Activated naive CD4-positive, alpha-beta T cell treated with anti-CD3 and anti-CD28 coated beads, Interleukin-2, amount 50 U/mL, for 24 hours (primary cell): ENCODE measurements around the gene P3H4.

Experiments
- H3K27ac Mint-ChIP-seq: one replicate; pipeline ENCODE4 v1.8.0; 2021; ENCODE audit warnings: mild to moderate bottlenecking, mixed read lengths
- H3K27me3 Mint-ChIP-seq: one replicate; pipeline ENCODE4 v1.8.0; 2021; ENCODE audit warnings: mixed read lengths
- H3K36me3 Mint-ChIP-seq: one replicate; pipeline ENCODE4 v1.8.0; 2021; ENCODE audit warnings: mixed read lengths
- H3K4me1 Mint-ChIP-seq: one replicate; pipeline ENCODE4 v1.8.0; 2021; ENCODE audit warnings: mixed read lengths
- H3K4me3 Mint-ChIP-seq: one replicate; pipeline ENCODE4 v1.8.0; 2021; ENCODE audit warnings: mild to moderate bottlenecking, mixed read lengths
- H3K9me3 Mint-ChIP-seq: one replicate; pipeline ENCODE4 v1.8.0; 2021; ENCODE audit warnings: mixed read lengths

Gene P3H4

GRCh38 chr17:41825175-41825845 is 13.6 kb upstream of the P3H4 start:
- Mint-ChIP-seq H3K27me3 (no peaks in the 10 kb centered on the region), H3K4me3 (no peak overlapping the region), H3K9me3 (no peaks in the 10 kb centered on the region), H3K36me3 (peaks cover 2% of the 10 kb centered on the region), H3K27ac (no peak overlapping the region), H3K4me1 (no peaks in the 10 kb centered on the region)

- no peaks in the 10 kb centered on the region for H3K27me3 Mint-ChIP-seq
- H3K27ac Mint-ChIP-seq = no peak overlapping the region
- no peak overlapping the region for H3K4me3 Mint-ChIP-seq
- H3K36me3 Mint-ChIP-seq = no peaks in the 10 kb centered on the region
- no peaks in the 10 kb centered on the region for H3K4me1 Mint-ChIP-seq
- no peaks in the 10 kb centered on the region for H3K9me3 Mint-ChIP-seq
These were observed 12.3 kb upstream of the P3H4 start for GRCh38 chr17:41824086-41824485.

GRCh38 chr17:41823580-41823979 is 11.8 kb upstream of the P3H4 start:
- Mint-ChIP-seq H3K36me3 (no peaks in the 10 kb centered on the region), H3K27me3 (no peaks in the 10 kb centered on the region), H3K4me1 (no peaks in the 10 kb centered on the region), H3K9me3 (no peaks in the 10 kb centered on the region), H3K27ac (no peak overlapping the region), H3K4me3 (no peak overlapping the region)

GRCh38 chr17:41823141-41823524 is 11.4 kb upstream of the P3H4 start:
- Mint-ChIP-seq H3K9me3 (no peaks in the 10 kb centered on the region), H3K27me3 (peaks cover 1% of the 10 kb centered on the region), H3K4me3 (no peak overlapping the region), H3K27ac (no peak overlapping the region), H3K36me3 (no peaks in the 10 kb centered on the region), H3K4me1 (no peaks in the 10 kb centered on the region)

GRCh38 chr17:41822216-41823140 is 10.7 kb upstream of the P3H4 start:
- Mint-ChIP-seq H3K4me3 (no peak overlapping the region), H3K4me1 (no peaks in the 10 kb centered on the region), H3K9me3 (no peaks in the 10 kb centered on the region), H3K36me3 (no peaks in the 10 kb centered on the region), H3K27me3 (peaks cover 1% of the 10 kb centered on the region), H3K27ac (no peak overlapping the region)

- H3K27me3 Mint-ChIP-seq = peaks cover 1% of the 10 kb centered on the region
- no peaks in the 10 kb centered on the region for H3K9me3 Mint-ChIP-seq
- no peaks in the 10 kb centered on the region for H3K4me1 Mint-ChIP-seq
- H3K36me3 Mint-ChIP-seq = no peaks in the 10 kb centered on the region
- H3K4me3 Mint-ChIP-seq = no peak overlapping the region
- H3K27ac Mint-ChIP-seq = no peak overlapping the region
These were observed 10.0 kb upstream of the P3H4 start for GRCh38 chr17:41821776-41822175.

- Mint-ChIP-seq H3K4me3 (no peak overlapping the region), H3K4me1 (peaks cover 4% of the 10 kb centered on the region), H3K36me3 (no peaks in the 10 kb centered on the region), H3K27me3 (peaks cover 1% of the 10 kb centered on the region), H3K9me3 (no peaks in the 10 kb centered on the region), H3K27ac (no peak overlapping the region)
These were observed 6.3 kb upstream of the P3H4 start for GRCh38 chr17:41818024-41818423.

- Mint-ChIP-seq H3K4me1 (peaks cover 11% of the 10 kb centered on the region), H3K36me3 (no peaks in the 10 kb centered on the region), H3K27ac (no peak overlapping the region), H3K27me3 (peaks cover 1% of the 10 kb centered on the region), H3K9me3 (no peaks in the 10 kb centered on the region), H3K4me3 (no peak overlapping the region)
These were observed 5.0 kb upstream of the P3H4 start for GRCh38 chr17:41816637-41817320.

GRCh38 chr17:41814195-41814594 is 2.4 kb upstream of the P3H4 start:
- H3K4me3 Mint-ChIP-seq = no peak overlapping the region
- H3K9me3 Mint-ChIP-seq = no peaks in the 10 kb centered on the region
- peaks cover 26% of the 10 kb centered on the region for H3K4me1 Mint-ChIP-seq
- H3K27ac Mint-ChIP-seq = no peak overlapping the region
- H3K36me3 Mint-ChIP-seq = no peaks in the 10 kb centered on the region
- H3K27me3 Mint-ChIP-seq = peaks cover 1% of the 10 kb centered on the region

- Mint-ChIP-seq H3K27ac (peak overlapping the region; percentile 65), H3K36me3 (no peaks in the 10 kb centered on the region), H3K27me3 (peaks cover 1% of the 10 kb centered on the region), H3K4me1 (peaks cover 26% of the 10 kb centered on the region), H3K9me3 (no peaks in the 10 kb centered on the region), H3K4me3 (peak overlapping the region; percentile 51)
These were observed 2.0 kb upstream of the P3H4 start for GRCh38 chr17:41813699-41814124.

GRCh38 chr17:41813152-41813680 is 1.5 kb upstream of the P3H4 start:
- Mint-ChIP-seq H3K27ac (peak overlapping the region; percentile 3), H3K36me3 (no peaks in the 10 kb centered on the region)

GRCh38 chr17:41812381-41813151 is 817 bp upstream of the P3H4 start, which contains the start of gene FKBP10:
Gene FKBP10 (plus strand): TSS chr17:41813004. CDS start chr17:41813035, 31 bp downstream.
- Mint-ChIP-seq H3K27me3 (no peaks in the 10 kb centered on the region), H3K4me3 (peak within 1 kb of the TSS; percentile 91), H3K4me1 (peaks cover 26% of the 10 kb centered on the region), H3K36me3 (no peaks in the 10 kb centered on the region), H3K27ac (peak within 1 kb of the TSS; percentile 88), H3K9me3 (no peaks in the 10 kb centered on the region)

More at GRCh38 chr17:41813152-41813680, 1.5 kb upstream of the P3H4 start:
- Mint-ChIP-seq H3K4me3 (peak overlapping the region; percentile 37), H3K9me3 (no peaks in the 10 kb centered on the region), H3K4me1 (peaks cover 26% of the 10 kb centered on the region), H3K27me3 (peaks cover under 1% of the 10 kb centered on the region)

GRCh38 chr17:41810659-41811548 is 845 bp downstream of the P3H4 start:
- Mint-ChIP-seq H3K27ac (no peak overlapping the region), H3K9me3 (no peaks in the 10 kb centered on the region), H3K4me3 (peak overlapping the region; percentile 67), H3K4me1 (peaks cover 26% of the 10 kb centered on the region), H3K27me3 (no peaks in the 10 kb centered on the region), H3K36me3 (no peaks in the 10 kb centered on the region)
